Measurements from ENCODE around the gene CASP10. TPM values are rescaled to one million over a fixed set of nuclear protein-coding genes. Genes with fewer than 3 reads are reported as not detected.
"Not testable (repeated sequence)": the region's sequence is repeated elsewhere in the genome, so short reads cannot be mapped to it uniquely, and the experiment has no call there.

The CASP10 gene
- total RNA-seq, 1 donor from 2014 or later, result 3.6 TPM

DNA sequence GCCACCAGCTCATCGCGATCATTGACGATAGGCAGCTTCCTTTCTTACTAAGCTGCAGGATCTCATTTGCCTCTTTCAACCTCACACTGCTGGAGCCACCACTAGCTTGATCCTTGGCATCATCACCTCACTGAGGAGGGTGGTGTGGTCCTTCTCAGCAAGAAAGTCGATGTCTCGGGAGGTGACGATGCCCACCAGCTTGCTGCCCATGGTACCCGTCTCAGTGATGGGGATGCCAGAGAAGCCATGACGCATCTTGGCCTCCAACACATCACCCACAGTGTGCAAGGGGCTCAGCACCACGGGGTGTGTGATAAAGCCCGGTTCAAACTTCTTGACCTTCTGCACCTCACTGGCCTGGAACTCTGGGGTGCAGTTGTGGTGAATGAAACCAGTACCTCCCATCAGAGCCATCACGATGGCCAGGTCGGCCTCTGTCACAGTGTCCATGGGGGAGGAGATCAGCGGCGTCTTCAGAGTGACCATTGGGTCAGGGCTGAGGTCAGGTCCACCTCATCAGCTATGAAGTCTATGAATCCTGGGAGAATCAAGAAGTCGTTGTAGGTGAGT lies 44.5 kb upstream of the CASP10 start:
- peaks cover 21% of the 10 kb centered on the region for H3K36me3 Mint-ChIP-seq
- no peaks in the 10 kb centered on the region for H3K9me3 Mint-ChIP-seq
- TF ChIP-seq, protein P1, sequence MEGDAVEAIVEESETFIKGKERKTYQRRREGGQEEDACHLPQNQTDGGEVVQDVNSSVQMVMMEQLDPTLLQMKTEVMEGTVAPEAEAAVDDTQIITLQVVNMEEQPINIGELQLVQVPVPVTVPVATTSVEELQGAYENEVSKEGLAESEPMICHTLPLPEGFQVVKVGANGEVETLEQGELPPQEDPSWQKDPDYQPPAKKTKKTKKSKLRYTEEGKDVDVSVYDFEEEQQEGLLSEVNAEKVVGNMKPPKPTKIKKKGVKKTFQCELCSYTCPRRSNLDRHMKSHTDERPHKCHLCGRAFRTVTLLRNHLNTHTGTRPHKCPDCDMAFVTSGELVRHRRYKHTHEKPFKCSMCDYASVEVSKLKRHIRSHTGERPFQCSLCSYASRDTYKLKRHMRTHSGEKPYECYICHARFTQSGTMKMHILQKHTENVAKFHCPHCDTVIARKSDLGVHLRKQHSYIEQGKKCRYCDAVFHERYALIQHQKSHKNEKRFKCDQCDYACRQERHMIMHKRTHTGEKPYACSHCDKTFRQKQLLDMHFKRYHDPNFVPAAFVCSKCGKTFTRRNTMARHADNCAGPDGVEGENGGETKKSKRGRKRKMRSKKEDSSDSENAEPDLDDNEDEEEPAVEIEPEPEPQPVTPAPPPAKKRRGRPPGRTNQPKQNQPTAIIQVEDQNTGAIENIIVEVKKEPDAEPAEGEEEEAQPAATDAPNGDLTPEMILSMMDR (conservative IDR thresholded peaks at IDR 0.05), result no peak
- peaks cover 4% of the 10 kb centered on the region for H3K4me1 Mint-ChIP-seq (ENCODE audit: unreplicated experiment)
- H3K27ac Mint-ChIP-seq, result peak overlapping the region; percentile 78
- no peak for DNase-seq (ENCODE audit: extremely low spot score, unreplicated experiment)
- no peak overlapping the region for H3K4me3 Mint-ChIP-seq
- no peaks in the 10 kb centered on the region for H3K27me3 Mint-ChIP-seq

DNA sequence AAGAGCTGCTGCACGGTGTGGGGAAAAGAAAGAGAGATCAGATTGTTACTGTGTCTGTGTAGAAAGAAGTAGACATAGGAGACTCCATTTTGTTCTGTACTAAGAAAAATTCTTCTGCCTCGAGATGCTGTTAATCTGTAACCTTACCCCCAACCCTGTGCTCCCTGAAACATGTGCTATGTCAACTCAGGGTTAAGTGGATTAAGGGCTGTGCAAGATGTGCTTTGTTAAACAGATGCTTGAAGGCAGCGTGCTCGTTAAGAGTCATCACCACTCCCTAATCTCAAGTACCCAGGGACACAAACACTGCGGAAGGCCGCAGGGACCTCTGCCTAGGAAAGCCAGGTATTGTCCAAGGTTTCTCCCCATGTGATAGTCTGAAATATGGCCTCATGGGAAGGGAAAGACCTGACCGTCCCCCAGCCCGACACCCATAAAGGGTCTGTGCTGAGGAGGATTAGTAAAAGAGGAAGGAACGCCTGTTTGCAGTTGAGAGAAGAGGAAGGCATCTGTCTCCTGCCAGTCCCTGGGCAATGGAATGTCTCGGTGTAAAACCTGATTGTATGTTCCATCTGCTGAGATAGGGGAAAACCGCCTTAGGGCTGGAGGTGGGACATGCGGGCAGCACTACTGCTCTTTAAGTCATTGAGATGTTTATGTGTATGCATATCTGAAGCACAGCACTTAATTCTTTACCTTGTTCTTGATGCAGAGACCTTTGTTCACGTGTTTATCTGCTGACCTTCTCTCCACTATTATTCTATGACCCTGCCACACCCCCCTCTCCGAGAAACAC lies 43.8 kb upstream of the CASP10 start:
- not testable (repeated sequence) for H3K27me3 Mint-ChIP-seq; H3K9me3 Mint-ChIP-seq; DNase-seq (ENCODE audit: extremely low spot score, unreplicated experiment); H3K4me1 Mint-ChIP-seq (ENCODE audit: unreplicated experiment)
- Mint-ChIP-seq H3K4me3 (peak overlapping the region; percentile 54), H3K36me3 (peaks cover 21% of the 10 kb centered on the region), H3K27ac (peak overlapping the region; percentile 78)

DNA sequence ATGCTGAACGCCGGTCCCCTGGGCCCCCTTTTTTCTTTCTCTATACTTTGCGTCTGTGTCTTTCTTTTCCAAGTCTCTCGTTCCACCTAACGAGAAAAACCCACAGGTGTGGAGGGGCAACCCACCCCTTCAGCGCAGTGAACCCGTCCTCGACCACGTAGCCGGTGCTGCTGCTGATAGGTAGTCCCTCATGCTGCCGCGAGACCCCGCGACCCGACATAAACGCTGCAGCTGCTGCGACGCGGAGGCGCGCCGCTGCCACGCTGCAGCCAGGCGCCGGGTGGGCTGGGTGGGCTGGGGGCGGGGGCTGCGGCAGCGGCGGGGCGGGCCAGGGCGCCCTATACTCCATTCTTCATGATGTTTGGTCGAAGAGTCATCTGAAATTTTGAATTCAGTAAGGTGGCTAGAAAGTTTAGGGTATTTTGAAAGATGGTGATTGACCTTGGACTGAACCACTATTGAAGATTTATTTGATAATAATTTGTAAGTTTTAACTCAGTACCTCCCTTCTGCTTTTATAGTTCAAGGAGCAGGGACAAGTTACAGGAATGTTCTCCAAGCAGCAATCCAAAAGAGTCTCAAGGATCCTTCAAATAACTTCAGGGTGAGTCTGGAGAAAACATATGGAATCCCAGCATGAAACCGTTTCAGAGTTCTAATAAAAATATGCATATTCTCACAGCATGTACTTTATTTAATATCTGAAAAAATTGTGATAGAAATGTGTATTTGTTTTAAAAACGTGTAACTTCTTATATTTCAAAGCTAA lies 42.9 kb upstream of the CASP10 start:
- H3K4me3 Mint-ChIP-seq, result no peak overlapping the region
- no peak for DNase-seq (ENCODE audit: extremely low spot score, unreplicated experiment)
- no peaks in the 10 kb centered on the region for H3K27me3 Mint-ChIP-seq
- H3K9me3 Mint-ChIP-seq, result no peaks in the 10 kb centered on the region
- peaks cover 21% of the 10 kb centered on the region for H3K36me3 Mint-ChIP-seq
- peaks cover 4% of the 10 kb centered on the region for H3K4me1 Mint-ChIP-seq (ENCODE audit: unreplicated experiment)
- H3K27ac Mint-ChIP-seq, result peak overlapping the region; percentile 78
- TF ChIP-seq, protein P1 (conservative IDR thresholded peaks at IDR 0.05), result no peak

DNA sequence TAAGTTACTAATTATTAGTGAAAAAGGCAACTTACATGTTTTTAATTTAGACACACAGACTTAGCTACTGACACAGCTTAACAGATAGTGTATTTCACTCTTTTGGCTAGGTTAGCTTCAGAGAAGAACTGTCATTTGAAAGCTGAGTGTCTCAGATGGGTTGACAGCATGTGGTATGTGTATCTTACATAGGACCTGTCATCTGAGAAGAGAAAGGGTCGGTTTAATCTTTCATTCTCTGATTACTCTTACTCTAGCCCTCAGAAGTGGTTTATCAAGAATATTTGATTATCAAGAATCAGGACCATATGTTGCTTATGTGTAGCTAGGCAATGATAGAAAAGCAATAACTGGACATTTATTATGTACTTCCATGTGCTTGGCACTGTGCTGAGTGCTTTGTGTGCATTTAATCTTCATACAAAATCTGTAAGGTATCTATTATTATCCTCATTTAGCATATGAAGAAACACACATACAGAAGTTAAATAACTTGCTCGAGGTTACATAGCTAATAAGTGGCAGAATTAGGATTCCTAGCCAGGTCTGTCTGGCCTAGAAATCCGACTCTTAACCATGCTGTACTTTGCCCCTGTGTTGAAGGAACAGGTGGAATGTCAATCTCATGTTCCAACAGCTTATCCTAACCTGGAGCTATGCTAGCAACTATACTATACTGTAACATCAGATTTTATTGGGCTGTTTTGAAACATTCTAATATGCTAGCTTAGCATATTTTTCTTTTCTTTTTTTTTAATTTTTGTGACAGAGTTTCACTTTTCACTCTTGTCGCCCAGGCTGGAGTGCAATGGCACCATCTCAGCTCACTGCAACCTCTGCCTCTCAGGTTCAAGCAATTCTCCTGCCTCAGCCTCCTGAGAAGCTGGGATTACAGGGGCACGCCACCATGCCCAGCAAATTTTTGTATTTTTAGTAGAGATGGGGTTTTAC lies 38.6 kb upstream of the CASP10 start:
- Mint-ChIP-seq H3K27ac (no peak overlapping the region), H3K4me1 (ENCODE audit: unreplicated experiment) (peaks cover 7% of the 10 kb centered on the region), H3K4me3 (no peak overlapping the region), H3K9me3 (no peaks in the 10 kb centered on the region), H3K36me3 (peaks cover 3% of the 10 kb centered on the region), H3K27me3 (no peaks in the 10 kb centered on the region)
- no peak for DNase-seq (ENCODE audit: extremely low spot score, unreplicated experiment)
- TF ChIP-seq, protein P1 (conservative IDR thresholded peaks at IDR 0.05), result no peak

DNA sequence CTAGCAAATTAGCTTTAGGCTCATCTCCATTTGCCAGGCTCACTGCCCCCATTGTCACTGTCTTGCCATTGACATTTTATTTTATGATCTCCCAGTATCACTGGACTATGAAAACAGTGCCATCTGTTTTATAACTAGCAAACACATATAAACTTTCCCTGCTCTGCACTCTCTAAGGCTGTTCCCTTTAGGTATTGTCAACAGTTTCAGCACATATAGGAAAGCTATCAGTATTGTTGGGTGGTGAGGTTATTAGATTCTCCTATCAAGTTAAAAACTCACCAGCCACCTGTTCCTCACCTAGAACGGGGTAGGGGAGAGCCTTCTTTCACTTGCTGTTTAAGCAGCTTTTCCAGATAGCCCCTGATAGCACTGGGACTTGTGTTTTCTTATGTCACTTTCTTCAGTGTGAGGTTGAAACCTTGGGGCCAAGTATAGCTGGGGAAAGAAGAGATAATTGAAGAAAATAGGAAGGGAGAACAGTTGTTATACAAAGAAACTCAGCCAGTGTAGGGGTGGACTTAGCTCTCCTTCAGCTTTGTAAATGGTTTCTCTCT lies 34.4 kb upstream of the CASP10 start:
- TF ChIP-seq, protein P1 (conservative IDR thresholded peaks at IDR 0.05), result no peak
- no peaks in the 10 kb centered on the region for H3K9me3 Mint-ChIP-seq
- H3K4me1 Mint-ChIP-seq (ENCODE audit: unreplicated experiment), result peaks cover 17% of the 10 kb centered on the region
- DNase-seq (ENCODE audit: extremely low spot score, unreplicated experiment), result no peak
- H3K4me3 Mint-ChIP-seq, result no peak overlapping the region
- H3K27ac Mint-ChIP-seq, result peak overlapping the region; percentile 90
- peaks cover 7% of the 10 kb centered on the region for H3K36me3 Mint-ChIP-seq
- H3K27me3 Mint-ChIP-seq, result no peaks in the 10 kb centered on the region
